DMS 273 treated with DMSO at 0.1 percent for 48 hours (cell line): ENCODE measurements around the gene MT1X.
"Not testable (repeated sequence)": the region's sequence is repeated elsewhere in the genome, so short reads cannot be mapped to it uniquely, and the experiment has no call there.

Experiments
- DNase-seq: peaks from one replicate; lab custom pipeline; 2025; lab: John Stamatoyannopoulos, UW

MT1X gene

DNA sequence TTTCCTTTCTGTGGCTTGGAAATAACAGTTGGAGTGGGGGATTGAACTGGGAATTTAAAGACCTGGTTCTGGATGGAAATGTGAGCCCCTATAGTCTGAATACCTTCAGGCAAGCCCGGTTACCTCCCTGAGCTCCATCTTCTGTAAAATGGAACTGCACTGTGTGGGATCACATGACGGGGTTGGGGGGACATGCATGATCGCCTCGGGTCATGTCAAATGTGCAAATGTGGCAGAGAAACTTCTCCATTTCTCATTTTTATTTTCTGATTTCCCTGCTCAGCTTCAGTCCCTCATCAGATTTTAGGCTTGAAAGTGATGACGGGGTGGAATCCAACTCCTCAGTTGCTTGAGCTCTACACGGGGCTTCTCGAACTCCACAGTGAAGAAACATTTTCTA lies 29.1 kb upstream of the MT1X start:
- no peak for DNase-seq

- no peak for DNase-seq
Measured at GRCh38 chr16:56657555-56658326, 24.5 kb upstream of the MT1X start, which contains the start of gene MT1F. Gene MT1F, plus strand, starts transcription at chr16:56657959. Its CDS starts 100 bp downstream, at chr16:56658059.

- DNase-seq: no peak
Measured at GRCh38 chr16:56658327-56658875, 23.9 kb upstream of the MT1X start.

- no peak for DNase-seq
Measured at GRCh38 chr16:56662357-56663354, 19.6 kb upstream of the MT1X start.

DNA sequence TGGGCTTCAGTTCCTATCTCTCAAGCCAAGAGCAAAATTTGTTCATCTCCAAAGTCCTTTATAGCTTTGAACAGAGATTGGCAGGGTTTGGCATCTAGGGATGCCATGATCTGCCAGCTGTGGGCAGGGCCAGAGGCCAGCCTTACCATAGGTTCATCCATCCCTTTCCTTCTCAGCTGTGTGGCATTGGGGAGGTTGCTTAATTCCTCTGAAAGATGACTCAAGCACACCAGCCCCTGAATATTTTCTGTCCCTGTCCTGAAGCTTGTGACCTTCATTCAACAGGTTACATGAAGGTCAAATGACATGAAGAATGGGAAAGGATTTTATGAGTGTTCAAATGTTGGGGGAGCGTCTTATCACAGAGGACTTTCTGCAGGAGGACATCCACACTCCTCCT lies 17.8 kb upstream of the MT1X start:
- no peak for DNase-seq

- DNase-seq: not testable (repeated sequence)
Measured at GRCh38 chr16:56665286-56666261, 16.7 kb upstream of the MT1X start.

- no peak for DNase-seq
Measured at GRCh38 chr16:56667581-56668571, 14.4 kb upstream of the MT1X start, which contains the start of gene MT1G. Gene MT1G, minus strand, starts transcription at chr16:56668065. Its CDS starts 72 bp downstream, at chr16:56667993.

DNA sequence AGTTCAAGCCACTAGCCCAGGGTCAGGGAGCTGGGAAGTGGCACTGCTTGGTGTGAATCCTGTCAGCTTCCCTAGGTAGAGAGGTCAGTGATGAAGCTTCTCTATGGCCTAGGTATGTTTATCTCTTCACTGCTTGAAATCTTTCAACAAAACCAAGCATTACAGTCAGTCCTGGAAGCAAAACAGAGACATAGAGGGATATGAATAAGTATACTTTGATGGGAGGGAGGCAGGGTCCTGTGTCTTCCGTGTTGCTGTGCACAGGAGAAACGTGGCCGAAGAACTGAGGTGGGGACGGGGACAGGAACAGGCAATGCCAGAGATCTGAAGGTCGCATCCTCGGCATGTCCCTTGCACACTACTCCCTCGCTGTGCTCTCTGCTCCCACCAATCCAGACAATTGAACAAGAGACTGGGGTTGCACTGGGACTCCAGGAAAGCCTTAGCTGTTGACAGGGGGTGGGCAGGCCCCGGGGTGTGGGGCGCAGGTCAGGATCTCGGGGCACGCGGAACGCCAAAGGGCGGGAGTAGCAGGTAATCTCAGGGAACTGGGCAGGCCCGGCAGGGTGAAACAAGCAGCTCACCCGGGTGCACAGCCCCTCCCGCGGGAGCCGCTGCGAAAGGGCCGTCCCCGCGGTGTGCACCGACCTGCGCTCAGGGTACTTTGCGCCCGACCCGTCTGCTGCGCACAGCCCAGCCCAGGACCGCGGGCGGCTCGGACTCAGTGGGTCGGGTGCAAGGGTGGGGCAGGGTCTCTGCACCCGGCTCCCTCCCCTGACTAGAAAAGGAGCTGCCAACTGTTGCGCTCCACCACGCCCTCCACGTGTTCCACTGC lies 13.0 kb upstream of the MT1X start, which contains the start of gene MT1H:
Gene MT1H, plus strand, starts transcription at position 810 of the 835 bp plus-strand sequence. CDS start 71 bp downstream, outside the sequence.
- no peak for DNase-seq

- DNase-seq: no peak
Measured at GRCh38 chr16:56669840-56670619, 12.2 kb upstream of the MT1X start.

DNA sequence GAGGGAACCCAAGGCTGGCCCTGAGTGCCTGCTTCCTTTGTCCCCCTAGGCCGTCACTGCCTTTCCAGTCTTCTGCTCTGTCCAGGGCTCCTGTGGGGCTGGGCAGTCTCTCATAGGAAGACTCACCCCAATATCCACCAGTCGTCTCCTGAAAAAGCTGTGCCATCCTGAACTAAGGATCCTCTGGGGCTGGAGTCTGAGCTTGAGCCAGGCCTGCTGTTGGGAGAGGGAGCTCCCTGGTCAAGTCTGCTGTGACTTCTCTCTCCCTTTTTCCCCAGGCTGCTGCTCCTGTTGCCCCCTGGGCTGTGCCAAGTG lies 11.7 kb upstream of the MT1X start:
- no peak for DNase-seq

- not testable (repeated sequence) for DNase-seq
Measured at GRCh38 chr16:56671691-56672090, 10.6 kb upstream of the MT1X start.

DNA sequence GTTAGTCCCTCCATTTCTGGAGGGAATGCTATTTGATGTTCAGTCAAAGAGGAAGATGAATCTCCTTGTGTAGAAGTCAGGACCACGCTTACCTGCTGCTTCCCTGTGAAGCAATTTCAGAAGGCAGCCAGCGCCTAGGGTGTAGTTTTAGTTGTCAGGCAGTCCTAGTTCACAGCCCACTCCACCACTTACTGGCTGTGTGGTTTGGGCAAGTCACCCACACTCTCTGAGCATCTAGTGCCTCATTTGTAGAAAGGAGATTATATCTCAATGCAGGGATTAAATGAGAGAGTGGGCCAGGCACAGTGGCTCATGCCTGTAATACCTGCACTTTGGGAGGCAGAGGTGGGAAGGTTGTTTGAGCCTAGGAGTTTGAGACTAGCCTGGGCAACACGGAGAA lies 10.1 kb upstream of the MT1X start:
- DNase-seq: not testable (repeated sequence)

DNA sequence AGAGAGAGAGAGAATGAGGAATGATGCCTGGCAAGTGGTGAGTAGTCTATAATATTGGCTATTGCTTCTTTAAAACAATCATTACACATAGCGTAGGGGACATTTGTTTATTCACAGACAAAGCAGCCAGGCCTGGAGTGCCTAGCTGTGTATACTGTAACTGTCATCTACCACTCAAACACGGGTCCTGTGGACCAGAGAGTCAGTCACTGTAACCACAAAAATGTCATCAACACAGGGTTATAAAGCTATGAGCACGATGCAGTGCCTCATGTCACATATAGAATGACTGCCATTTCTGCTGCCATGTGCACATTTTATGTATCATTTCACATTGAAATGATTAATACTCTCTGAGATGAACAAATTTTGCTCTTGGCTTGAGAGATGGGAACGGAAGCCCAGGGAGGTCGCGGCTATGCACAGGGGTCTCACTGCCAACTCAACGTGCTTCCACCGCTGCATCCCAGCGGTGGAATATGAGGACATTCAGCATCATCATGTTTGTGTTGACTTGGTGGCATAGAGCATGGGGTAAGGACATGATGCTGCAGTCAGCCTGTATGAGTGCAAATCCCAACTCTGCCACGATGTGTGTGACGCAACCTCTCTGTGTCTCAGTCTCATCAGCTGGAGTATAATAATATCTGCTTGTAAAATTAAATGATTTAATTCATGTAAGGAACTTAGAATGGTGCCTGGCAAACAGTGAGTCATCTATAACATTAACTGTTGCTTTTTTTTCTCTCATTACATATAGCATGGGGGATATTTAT lies 9.3 kb upstream of the MT1X start:
- no peak for DNase-seq

DNA sequence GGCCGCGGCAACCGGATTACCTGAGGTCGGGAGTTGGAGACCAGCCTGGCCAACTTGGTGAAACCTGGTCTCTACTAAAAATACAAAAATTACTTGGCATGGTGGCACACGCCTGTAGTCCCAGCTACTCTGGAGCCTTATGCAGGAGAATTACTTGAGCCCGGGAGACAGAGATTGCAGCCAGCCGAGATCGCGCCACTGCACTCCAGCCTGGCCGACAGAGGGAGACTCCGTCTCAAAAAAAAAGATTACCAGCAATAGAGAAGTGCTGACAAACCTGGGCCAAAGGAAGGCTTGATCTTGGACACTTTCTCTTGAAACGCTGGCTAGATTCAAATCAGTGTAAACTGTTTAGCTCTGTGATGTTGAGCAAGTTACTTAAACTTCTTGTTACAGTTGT lies 8.3 kb upstream of the MT1X start:
- DNase-seq: no peak

GRCh38 chr16:56674570-56674969 lies 7.7 kb upstream of the MT1X start:
- not testable (repeated sequence) for DNase-seq

- DNase-seq: no peak
Measured at GRCh38 chr16:56675685-56676210, 6.5 kb upstream of the MT1X start.

GRCh38 chr16:56677474-56677873 lies 4.8 kb upstream of the MT1X start:
- DNase-seq: no peak
